ENCODE results near the gene FBXO33.

DNA sequence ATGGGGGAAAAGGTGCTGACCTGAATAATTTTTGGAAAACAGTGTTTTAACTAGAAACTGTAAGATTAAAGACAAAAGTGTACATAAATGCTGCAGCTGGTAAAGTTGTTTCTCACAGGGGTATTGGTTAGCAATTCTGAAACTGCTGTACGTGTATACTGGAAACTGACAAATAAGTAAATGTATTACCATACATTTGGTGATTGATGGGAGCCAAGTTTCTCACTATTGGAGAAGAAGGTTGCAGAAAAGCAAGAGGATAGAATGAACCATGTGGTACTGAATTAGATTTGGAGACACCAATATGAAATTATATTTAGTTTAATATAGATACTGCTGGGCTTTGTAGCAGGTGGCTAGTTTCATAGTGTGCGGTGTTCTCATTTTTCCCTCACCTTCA is 19.6 kb upstream of the FBXO33 start:
- TF ChIP-seq, protein P1, sequence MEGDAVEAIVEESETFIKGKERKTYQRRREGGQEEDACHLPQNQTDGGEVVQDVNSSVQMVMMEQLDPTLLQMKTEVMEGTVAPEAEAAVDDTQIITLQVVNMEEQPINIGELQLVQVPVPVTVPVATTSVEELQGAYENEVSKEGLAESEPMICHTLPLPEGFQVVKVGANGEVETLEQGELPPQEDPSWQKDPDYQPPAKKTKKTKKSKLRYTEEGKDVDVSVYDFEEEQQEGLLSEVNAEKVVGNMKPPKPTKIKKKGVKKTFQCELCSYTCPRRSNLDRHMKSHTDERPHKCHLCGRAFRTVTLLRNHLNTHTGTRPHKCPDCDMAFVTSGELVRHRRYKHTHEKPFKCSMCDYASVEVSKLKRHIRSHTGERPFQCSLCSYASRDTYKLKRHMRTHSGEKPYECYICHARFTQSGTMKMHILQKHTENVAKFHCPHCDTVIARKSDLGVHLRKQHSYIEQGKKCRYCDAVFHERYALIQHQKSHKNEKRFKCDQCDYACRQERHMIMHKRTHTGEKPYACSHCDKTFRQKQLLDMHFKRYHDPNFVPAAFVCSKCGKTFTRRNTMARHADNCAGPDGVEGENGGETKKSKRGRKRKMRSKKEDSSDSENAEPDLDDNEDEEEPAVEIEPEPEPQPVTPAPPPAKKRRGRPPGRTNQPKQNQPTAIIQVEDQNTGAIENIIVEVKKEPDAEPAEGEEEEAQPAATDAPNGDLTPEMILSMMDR (IDR thresholded peaks at IDR 0.05): no peak
- no peak for TF ChIP-seq POLR2A (IDR thresholded peaks at IDR 0.05)
